Neural progenitor cell (in vitro differentiated cells): ENCODE data around the gene RBBP5.

ENCODE experiments used
- CTCF ChIP-seq: fragments of 200-600 bp; sonication (generic); IDR thresholded peaks from 2 replicates; pipeline ENCODE4 v1.5.1; 2017; ENCODE audit warnings: antibody characterized with exemption, mild to moderate bottlenecking
- EZH2 ChIP-seq: fragments of 200-600 bp; sonication (generic); IDR thresholded peaks from 2 replicates; pipeline ENCODE4 v1.6.1; 2017; ENCODE audit warnings: antibody characterized with exemption, mild to moderate bottlenecking, moderate library complexity

GRCh38 chr1:205048382-205048781 lies 73.4 kb downstream of the RBBP5 start:
- no peak for TF ChIP-seq CTCF
- no peak for TF ChIP-seq EZH2
